Renal cortical epithelial cell (primary cell): ENCODE data around the gene SLC22A1. TPM values are rescaled to one million over a fixed set of nuclear protein-coding genes. Genes with fewer than 3 reads are reported as not detected.

Experiments used
- total RNA-seq: library from RNA; depleted of rRNA; stranded (reverse); fragments of >200 nt; gene quantifications from 2 replicates; pipeline ENCODE4 v1.2.3, GENCODE V29; 2014

The SLC22A1 gene
- total RNA-seq, 1 donor from 2014 or later, result 0.50 TPM

Other genes starting within 250 kb of the SLC22A1 start
- not detected in 2 replicates for gene MAS1, start 230.8 kb upstream of the SLC22A1 start, total RNA-seq
- 147 and 267 TPM in 2 replicates for gene IGF2R, start 152.7 kb upstream of the SLC22A1 start, total RNA-seq
- 5.3 and 20.3 TPM in 2 replicates for gene SLC22A2, start 137.0 kb downstream of the SLC22A1 start, total RNA-seq
- gene SLC22A3, start 226.6 kb downstream of the SLC22A1 start, total RNA-seq, result 10.4 and 11.4 TPM in 2 replicates